Measurements from ENCODE around the gene KRT4.
A peak's percentile ranks its signal among the peaks of the same experiment; 100 is the strongest.

KRT4 gene

GRCh38 chr12:52836491-52837412, 22.8 kb upstream of the KRT4 start:
- DNase-seq (ENCODE audit: low read depth in 3 of 3, low spot score in 1 of 3) = no peak

DNA sequence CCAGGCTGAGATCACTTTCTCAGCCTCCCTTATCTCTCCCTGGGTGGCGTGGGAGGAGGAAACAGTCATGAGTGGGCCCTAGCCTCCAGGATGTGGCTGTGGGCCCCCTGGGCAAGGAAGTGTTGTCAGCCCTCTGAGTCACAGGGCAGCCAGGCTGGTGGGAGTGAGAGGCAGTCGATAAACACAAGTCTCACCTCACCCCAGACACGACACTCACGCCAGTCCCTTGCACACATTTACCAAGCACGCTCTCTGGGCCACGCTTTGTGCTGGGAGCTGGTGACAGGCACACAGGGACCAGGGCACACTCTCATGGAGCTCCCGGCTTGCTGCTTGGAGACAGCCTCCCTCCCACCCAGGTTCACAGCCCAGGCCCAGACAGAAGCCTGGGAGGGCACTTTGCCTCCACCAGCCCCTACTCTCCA, 22.1 kb upstream of the KRT4 start:
- peak; percentile 5 to 36 (median 7) for DNase-seq (ENCODE audit: low read depth in 3 of 3, low spot score in 1 of 3)

GRCh38 chr12:52835271-52836041, 21.5 kb upstream of the KRT4 start:
- no peak for DNase-seq (ENCODE audit: low read depth in 3 of 3, low spot score in 1 of 3)

DNA sequence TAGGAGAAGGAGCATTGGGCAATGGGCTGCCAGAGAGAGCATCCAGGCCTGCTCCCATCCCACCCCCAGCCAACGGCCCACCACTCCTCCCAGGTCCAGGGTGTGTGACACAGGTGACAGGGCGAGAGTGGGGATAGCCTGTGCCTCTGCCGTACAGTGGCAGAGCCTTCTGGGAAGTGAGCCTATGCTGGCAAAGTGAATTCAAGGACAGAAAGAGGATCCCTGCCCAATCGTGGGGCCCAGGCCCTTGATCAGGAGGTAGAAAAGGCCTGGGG, 20.7 kb upstream of the KRT4 start:
- no peak for DNase-seq (ENCODE audit: low read depth in 3 of 3, low spot score in 1 of 3)

DNA sequence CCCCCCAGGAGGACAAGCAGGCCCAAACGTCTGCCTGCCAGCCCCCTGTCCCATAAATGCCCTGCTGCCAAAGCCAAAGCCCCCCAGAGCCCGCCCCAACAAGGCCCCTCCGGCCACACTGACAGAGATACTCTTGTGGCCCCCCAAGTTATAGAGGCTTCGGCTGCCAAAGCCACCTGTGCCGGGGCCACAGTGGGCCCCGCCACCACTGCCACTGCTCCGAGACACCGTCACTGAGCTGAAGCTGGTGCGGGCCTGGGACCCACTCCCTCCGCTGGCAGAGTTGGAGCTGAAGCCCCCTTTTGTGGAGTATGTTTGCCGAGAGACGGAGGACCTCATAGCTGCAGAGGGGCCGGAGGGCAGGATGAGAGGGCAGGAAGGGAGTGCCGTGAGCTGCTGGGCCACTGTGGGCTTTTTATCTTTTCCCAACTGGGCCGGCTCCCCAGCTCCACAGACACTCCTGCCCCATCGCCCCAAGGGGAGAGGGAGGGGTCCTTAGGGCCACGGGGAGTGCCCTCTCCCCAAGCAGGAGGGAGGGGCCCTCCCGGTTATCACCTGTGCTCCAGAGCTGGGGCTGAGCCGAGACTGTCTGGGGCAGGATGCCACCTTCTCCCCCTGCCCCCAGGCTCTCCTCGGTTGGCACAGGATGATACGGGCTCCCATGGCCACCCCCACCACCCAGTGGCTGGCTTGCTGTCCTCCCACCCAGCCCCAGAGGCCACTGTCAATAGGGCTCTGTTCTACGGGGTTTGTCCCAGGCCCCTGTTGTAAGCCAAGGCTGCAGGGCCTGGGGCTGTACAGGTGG, 20.2 kb upstream of the KRT4 start, which contains the start of gene KRT79:
KRT79 (minus strand) TSS at position 390 of the 805 bp plus-strand sequence; CDS start at position 339, 51 bp downstream.
- DNase-seq (ENCODE audit: low read depth in 3 of 3, low spot score in 1 of 3) = no peak

DNA sequence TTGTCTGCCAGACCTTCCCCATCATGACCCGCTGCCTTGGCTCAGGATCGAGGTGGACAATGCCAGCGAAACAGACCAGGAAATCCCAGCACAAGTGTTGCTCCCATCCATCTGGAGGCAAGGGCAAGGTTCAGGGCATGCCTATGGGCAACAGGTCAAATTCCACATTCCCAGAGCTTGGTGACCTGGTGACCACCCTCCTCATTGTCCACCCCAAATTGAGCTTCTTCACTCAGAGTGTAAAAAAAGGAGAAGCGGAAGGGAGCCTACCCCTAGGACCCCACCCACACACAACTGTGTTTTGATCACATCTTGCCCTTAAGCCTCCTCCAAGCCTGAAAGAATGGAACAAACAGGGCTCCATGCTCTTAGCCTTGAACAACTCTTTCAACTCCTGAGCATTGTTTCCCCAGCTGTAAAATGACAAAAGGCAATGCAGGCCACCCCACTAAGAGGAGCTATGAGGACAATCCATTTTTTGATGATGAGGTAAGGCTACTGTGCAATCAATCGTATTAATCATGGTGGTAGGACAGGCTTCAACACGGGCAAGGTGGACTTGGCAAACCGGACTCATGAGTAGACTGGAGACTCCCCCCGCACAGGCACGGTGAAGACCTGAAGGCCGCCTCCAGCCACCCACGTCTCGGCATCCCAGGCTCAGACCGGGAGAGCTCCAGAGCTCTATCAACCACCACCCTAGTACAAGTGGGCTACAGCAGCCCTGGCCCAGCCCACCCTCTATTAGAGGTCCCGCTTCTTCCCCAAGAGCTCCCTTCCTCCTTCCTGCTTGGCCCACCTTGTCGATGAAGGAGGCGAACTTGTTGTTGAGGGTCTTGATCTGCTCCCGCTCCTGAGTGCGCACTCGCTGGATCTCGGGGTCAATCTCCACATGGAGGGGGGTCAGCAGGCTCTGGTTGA, 19.3 kb upstream of the KRT4 start:
- DNase-seq (ENCODE audit: low read depth in 3 of 3, low spot score in 1 of 3) = no peak

- DNase-seq (ENCODE audit: low read depth in 3 of 3, low spot score in 1 of 3) = no peak
Measured at GRCh38 chr12:52832451-52832850, 18.5 kb upstream of the KRT4 start.

- DNase-seq (ENCODE audit: low read depth in 3 of 3, low spot score in 1 of 3) = no peak
Measured at GRCh38 chr12:52831251-52831650, 17.3 kb upstream of the KRT4 start.

DNA sequence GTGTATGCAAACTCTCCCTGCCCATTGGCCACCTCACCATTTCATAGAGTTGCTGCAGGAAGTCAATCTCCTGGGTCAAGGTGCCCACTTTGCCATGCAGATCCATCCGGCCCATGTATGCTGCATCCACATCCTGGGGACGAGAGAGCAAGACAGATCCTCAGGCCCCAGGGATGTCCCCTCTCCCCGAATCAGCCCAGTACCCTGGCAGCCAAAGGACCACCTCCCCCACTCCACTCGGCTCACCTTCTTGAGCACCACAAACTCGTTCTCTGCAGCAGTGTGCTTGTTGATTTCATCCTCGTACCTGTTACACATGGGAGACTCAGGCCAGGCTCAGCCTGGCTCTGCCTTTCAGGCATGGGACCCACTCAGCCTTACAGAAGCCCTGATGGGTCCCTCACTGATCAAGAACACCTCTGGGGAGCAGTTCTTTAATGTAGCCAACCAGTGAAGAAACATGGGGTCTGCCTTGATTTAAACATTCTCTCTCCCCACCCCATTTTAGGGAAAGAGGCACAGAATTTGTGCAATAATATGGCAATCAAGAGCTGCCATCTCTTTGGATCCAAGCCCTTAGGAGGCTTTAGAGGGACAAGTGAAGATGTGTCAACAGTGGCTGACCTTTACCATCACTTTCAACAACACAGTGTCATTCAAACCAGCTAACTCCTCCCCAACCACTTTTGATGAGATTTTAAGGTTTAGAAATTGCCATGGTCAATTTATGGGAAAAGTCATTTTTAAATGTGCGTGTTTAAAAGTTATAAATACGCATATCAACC, 16.3 kb upstream of the KRT4 start:
- DNase-seq (ENCODE audit: low read depth in 3 of 3, low spot score in 1 of 3) = no peak

DNA sequence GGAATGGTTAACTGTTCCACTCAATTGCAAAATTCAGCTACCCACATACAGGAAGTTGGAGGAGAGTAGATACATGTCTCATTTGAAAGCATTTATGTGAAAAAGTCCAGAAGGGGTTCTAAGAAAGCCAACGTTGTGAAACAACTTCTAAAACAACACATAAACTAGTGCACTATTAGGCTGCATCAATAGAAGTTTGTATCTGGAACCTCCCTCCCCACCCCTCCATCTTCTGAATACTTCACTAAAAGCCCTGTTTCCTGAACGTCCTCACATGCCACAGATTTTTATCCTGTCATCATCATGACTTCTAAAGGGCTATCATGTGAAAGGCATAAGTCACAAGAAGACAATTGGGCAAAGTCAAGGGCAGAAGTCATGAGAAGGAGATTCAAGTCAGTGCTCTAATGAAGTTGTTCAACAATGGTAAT, 14.7 kb upstream of the KRT4 start:
- DNase-seq (ENCODE audit: low read depth in 3 of 3, low spot score in 1 of 3) = no peak

GRCh38 chr12:52828156-52828555, 14.2 kb upstream of the KRT4 start:
- no peak for DNase-seq (ENCODE audit: low read depth in 3 of 3, low spot score in 1 of 3)

DNA sequence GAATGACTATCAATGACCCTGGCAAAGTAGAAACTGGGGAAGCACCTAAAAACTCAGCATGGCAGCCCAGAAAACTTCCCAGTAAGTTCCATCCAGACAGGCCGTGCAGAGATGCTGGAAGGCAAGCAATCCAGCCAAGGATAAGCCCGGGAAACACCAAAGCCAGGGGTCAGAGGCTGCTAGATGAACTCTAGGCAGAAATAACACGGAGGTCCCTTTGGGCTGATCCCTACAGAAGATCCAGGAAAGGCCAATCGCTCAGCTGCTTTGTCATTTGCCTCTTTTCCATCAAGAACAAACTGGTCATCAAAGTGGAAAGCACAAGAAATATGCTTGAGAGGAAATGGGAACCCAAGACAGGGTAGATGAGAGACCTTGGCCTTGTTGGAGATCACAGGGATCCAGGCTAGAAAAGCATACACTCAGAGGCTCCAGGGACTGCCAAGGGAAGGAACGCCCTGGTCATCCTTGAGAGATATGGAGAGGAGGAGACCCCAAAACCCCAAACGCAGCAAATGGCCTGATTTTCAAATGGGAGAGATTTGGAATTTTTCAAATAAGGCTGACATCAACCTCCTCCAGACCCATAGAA, 13.7 kb upstream of the KRT4 start:
- no peak for DNase-seq (ENCODE audit: low read depth in 3 of 3, low spot score in 1 of 3)

- DNase-seq (ENCODE audit: low read depth in 3 of 3, low spot score in 1 of 3) = no peak
Measured at GRCh38 chr12:52826611-52827498, 12.9 kb upstream of the KRT4 start.

GRCh38 chr12:52825961-52826360, 12.0 kb upstream of the KRT4 start:
- DNase-seq (ENCODE audit: low read depth in 3 of 3, low spot score in 1 of 3) = no peak

- no peak for DNase-seq (ENCODE audit: low read depth in 3 of 3, low spot score in 1 of 3)
Measured at GRCh38 chr12:52824741-52825410, 11.0 kb upstream of the KRT4 start.

DNA sequence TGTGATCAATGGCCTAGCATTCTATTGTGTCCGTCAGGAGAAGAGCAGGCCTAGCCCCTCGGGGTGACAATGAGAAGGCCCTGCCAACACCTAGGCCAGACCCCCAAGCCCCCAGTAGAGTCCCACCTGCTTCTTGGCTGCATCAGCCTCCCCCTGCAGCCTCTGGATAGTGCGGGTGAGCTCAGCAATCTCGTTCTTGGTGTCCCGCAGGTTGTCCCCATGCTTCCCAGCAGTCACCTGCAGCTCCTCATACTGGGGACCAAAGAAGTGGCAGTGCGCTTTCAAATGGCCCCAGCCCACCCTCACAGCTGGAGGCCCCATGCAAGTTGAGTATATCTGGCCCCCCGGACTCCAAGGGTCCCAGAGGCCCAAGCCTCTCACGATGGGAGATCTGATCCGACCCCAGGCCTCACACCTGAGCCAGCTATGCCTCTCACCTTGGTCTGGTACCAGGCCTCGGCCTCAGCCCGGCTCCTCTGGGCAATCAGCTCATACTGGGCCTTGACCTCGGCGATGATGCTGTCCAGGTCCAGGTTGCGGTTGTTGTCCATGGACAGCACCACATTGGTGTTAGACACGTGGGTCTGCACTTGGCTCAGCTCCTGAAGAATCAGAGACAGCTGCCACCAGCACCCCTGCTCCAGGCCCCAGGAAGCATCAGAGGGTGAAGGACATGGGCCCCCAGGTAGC, 10.0 kb upstream of the KRT4 start:
- DNase-seq (ENCODE audit: low read depth in 3 of 3, low spot score in 1 of 3) = no peak
